Choroid plexus epithelial cell (primary cell): ENCODE results near the gene HABP2.

Experiments
- DNase-seq: peaks from one replicate; pipeline ENCODE4 v3.0.0-alpha.2; 2010; ENCODE audit warnings: low read depth
- H3K4me3 ChIP-seq: 2 replicates; pipeline ENCODE4 v1.5.1; 2011; ENCODE audit warnings: low read depth, mild to moderate bottlenecking, control low read depth, low read length, moderate library complexity
- TF ChIP-seq, protein P1 (sequence below): conservative IDR thresholded peaks from 2 replicates; pipeline ENCODE4 v1.5.1; 2011; ENCODE audit warnings: low read depth, mild to moderate bottlenecking, control low read depth, inconsistent platforms, low read length, moderate library complexity

Gene HABP2

DNA sequence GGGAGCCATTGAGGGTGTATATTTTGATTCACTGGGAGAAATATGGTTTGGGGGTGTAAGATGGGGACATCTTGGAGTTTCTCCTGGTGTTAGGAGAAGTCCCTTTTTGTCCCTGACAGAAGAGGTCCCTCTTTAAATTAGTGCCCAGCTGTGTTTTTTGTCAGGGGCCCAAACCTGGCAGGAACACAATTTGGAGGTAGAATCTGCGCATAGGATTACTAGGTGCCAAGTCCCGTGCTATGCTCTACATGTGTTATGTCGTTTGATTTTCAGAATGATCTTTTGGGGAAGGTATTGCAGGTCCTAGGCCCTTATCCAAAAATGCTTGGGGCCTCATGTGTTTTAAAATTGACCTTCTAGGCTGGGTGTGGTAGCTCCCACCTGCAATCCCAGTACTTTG, 36.8 kb upstream of the HABP2 start:
- no peak for DNase-seq
- TF ChIP-seq, protein P1, sequence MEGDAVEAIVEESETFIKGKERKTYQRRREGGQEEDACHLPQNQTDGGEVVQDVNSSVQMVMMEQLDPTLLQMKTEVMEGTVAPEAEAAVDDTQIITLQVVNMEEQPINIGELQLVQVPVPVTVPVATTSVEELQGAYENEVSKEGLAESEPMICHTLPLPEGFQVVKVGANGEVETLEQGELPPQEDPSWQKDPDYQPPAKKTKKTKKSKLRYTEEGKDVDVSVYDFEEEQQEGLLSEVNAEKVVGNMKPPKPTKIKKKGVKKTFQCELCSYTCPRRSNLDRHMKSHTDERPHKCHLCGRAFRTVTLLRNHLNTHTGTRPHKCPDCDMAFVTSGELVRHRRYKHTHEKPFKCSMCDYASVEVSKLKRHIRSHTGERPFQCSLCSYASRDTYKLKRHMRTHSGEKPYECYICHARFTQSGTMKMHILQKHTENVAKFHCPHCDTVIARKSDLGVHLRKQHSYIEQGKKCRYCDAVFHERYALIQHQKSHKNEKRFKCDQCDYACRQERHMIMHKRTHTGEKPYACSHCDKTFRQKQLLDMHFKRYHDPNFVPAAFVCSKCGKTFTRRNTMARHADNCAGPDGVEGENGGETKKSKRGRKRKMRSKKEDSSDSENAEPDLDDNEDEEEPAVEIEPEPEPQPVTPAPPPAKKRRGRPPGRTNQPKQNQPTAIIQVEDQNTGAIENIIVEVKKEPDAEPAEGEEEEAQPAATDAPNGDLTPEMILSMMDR, result no peak
- no peak overlapping the region for H3K4me3 ChIP-seq

DNA sequence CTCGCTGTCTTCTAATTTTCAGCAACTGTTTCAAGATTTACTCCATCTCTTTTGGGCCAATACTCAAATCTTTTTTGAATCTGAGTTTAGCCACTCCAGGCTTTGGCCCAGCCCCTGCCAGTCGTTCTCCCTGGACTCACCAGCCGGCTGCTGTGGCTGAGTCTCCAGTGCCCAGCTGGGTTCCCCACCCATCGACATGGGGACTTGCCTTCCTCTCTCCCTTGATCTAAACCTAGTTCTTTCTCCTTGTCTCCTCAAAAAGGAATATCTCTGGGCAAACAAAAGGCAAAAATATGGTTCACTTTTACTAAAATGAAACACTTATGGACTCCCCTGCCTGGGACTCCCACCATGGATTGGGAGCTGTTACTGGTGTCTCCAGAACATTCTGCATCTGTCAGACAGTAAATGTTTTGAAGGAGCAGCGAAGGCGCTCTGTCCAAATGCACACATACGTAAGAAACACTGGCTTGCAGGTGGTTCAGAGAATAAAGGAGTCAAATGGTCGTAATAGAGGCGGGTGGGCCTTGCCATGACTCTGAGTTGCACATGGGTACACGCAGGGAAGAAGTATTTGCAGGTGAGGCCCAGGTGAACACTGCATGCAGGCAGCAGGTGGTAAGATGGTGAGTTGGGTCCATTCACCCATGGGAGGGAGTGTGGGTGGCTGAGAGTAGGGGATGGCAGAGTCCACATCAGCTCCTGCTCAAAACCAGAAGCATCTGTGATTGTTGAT, 35.5 kb upstream of the HABP2 start:
- no peak for DNase-seq
- H3K4me3 ChIP-seq, result no peak overlapping the region
- TF ChIP-seq, protein P1, result no peak

- H3K4me3 ChIP-seq, result no peak overlapping the region
- TF ChIP-seq, protein P1, result no peak
- no peak for DNase-seq
Measured at GRCh38 chr10:113517901-113518260, 35.0 kb upstream of the HABP2 start.

DNA sequence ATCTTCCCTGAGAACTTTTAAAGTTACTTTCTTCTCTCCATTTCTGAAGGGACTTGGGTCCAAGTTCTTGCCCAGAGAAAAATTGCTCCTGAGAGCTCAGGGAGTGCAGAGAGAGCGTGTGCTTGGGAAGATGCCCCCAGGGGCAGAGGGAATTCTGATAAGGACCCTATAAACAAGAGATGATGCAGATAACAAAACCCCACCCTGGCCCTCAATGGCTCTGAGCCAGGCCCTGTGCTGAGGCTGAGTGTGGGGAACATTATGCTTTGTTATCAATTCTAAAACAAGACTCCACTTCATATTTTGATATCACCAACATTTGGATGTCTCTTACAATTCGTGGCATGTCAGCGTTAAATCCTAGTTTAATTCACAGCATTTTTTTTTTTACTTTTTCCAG, 34.4 kb upstream of the HABP2 start:
- TF ChIP-seq, protein P1, result no peak
- no peak overlapping the region for H3K4me3 ChIP-seq
- no peak for DNase-seq

- DNase-seq, result no peak
- no peak overlapping the region for H3K4me3 ChIP-seq
- TF ChIP-seq, protein P1, result no peak
Measured at GRCh38 chr10:113518816-113519591, 33.8 kb upstream of the HABP2 start.

DNA sequence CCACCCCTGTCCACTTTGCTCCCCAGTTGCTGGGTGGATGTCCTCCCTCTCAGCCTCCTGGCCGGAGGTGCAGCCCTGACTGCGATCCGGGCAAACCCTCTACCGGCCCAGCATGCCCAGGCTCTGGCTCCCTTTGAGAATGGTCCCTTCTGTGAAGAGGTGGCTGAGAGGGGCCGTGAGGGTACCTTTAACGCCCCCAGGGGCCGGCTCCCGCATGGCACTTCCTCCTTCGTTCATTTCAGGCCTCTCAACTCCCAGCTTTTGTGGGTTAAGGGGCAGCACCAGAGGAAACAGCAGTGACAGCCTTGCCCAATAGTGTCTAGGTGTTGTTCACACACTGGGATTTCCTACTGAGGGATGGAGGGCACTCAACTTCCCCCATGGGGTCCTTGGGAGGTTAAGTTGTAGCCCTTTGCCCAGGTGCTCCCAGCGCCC, 33.2 kb upstream of the HABP2 start:
- no peak overlapping the region for H3K4me3 ChIP-seq
- TF ChIP-seq, protein P1, result no peak
- DNase-seq, result no peak
